Fibroblast of skin of left biceps (primary cell): Measurements from ENCODE around the gene GEMIN7.
"Not testable (repeated sequence)": the region's sequence is repeated elsewhere in the genome, so short reads cannot be mapped to it uniquely, and the experiment has no call there.

Experiments
- DNase-seq, 2 experiments: peaks; one replicate each; pipeline ENCODE4 v3.0.0-alpha.2; 2013; ENCODE audit warnings: low read depth in 2 of 2

Gene GEMIN7

GRCh38 chr19:45104658-45105349 is 25.7 kb downstream of the GEMIN7 start:
- no peak for DNase-seq

- DNase-seq: not testable (repeated sequence)
Observed at GRCh38 chr19:45106363-45106762, 27.3 kb downstream of the GEMIN7 start.

GRCh38 chr19:45107621-45108150 is 28.6 kb downstream of the GEMIN7 start:
- DNase-seq: no peak

GRCh38 chr19:45110851-45111266 is 31.8 kb downstream of the GEMIN7 start:
- no peak for DNase-seq

- DNase-seq: no peak
Observed at GRCh38 chr19:45112111-45112827, 33.2 kb downstream of the GEMIN7 start.

GRCh38 chr19:45113628-45114027 is 34.6 kb downstream of the GEMIN7 start:
- DNase-seq: no peak

- DNase-seq: no peak
Observed at GRCh38 chr19:45114116-45114515, 35.1 kb downstream of the GEMIN7 start.

GRCh38 chr19:45115809-45116615 is 37.0 kb downstream of the GEMIN7 start:
- no peak for DNase-seq

- no peak for DNase-seq
Observed at GRCh38 chr19:45117167-45117594, 38.1 kb downstream of the GEMIN7 start.

GRCh38 chr19:45117671-45118070 is 38.6 kb downstream of the GEMIN7 start:
- no peak for DNase-seq

- DNase-seq: no peak
Observed at GRCh38 chr19:45118106-45118505, 39.0 kb downstream of the GEMIN7 start.

- not testable (repeated sequence) for DNase-seq
Observed at GRCh38 chr19:45118591-45119355, 39.7 kb downstream of the GEMIN7 start.

GRCh38 chr19:45119582-45119981 is 40.5 kb downstream of the GEMIN7 start:
- no peak for DNase-seq

GRCh38 chr19:45121827-45122345 is 42.8 kb downstream of the GEMIN7 start:
- DNase-seq: no peak

- DNase-seq: no peak
Observed at GRCh38 chr19:45122832-45123231, 43.8 kb downstream of the GEMIN7 start.

- no peak for DNase-seq
Observed at GRCh38 chr19:45123440-45123850, 44.4 kb downstream of the GEMIN7 start.

- no peak for DNase-seq
Observed at GRCh38 chr19:45124021-45124420, 45.0 kb downstream of the GEMIN7 start.

GRCh38 chr19:45125360-45125759 is 46.3 kb downstream of the GEMIN7 start:
- no peak for DNase-seq

GRCh38 chr19:45125975-45126493 is 47.0 kb downstream of the GEMIN7 start:
- DNase-seq: no peak

- DNase-seq: no peak
Observed at GRCh38 chr19:45126654-45127053, 47.6 kb downstream of the GEMIN7 start.

- no peak for DNase-seq
Observed at GRCh38 chr19:45128146-45128545, 49.1 kb downstream of the GEMIN7 start.
